Activated CD4-positive, CD25-positive, alpha-beta regulatory T cell treated with anti-CD3 and anti-CD28 coated beads, Interleukin-2, amount 50 U/mL, for 24 hours (primary cell): ENCODE data around the gene TEX13D.

Experiments
- ATAC-seq, 2 donors: fragments of 150-1000 bp; cut with Tn5 transposase; one replicate each; pipeline ENCODE4 v1.10.0; 2021; ENCODE audit warnings: mild to moderate bottlenecking in 1 of 2, moderate library complexity in 1 of 2

TEX13D gene

GRCh38 chrX:124348885-124349453, 16.5 kb downstream of the TEX13D start:
- no peak for ATAC-seq

GRCh38 chrX:124354648-124355047, 22.2 kb downstream of the TEX13D start:
- ATAC-seq, result no peak

- ATAC-seq, result peak; percentile 83 to 84
Observed at GRCh38 chrX:124358800-124359383, 26.4 kb downstream of the TEX13D start.

- ATAC-seq, result no peak
Observed at GRCh38 chrX:124362072-124362471, 29.6 kb downstream of the TEX13D start.

- ATAC-seq, result no peak
Observed at GRCh38 chrX:124362761-124363160, 30.3 kb downstream of the TEX13D start.

GRCh38 chrX:124369722-124370121, 37.3 kb downstream of the TEX13D start:
- ATAC-seq, result no peak

- ATAC-seq, result no peak
Observed at GRCh38 chrX:124373348-124373747, 40.9 kb downstream of the TEX13D start.

GRCh38 chrX:124378643-124379042, 46.2 kb downstream of the TEX13D start:
- ATAC-seq, result no peak

- no peak for ATAC-seq
Observed at GRCh38 chrX:124383354-124383753, 50.9 kb downstream of the TEX13D start.

- no peak for ATAC-seq
Observed at GRCh38 chrX:124386401-124386800, 53.9 kb downstream of the TEX13D start.
